Measurements from ENCODE around the gene LIME1. TPM values are rescaled to one million over a fixed set of nuclear protein-coding genes. Genes with fewer than 3 reads are reported as not detected.

LIME1 gene
- total RNA-seq, 6 experiments from 2014 or later: 37.0 to 118 (median 65.5) TPM

DNA sequence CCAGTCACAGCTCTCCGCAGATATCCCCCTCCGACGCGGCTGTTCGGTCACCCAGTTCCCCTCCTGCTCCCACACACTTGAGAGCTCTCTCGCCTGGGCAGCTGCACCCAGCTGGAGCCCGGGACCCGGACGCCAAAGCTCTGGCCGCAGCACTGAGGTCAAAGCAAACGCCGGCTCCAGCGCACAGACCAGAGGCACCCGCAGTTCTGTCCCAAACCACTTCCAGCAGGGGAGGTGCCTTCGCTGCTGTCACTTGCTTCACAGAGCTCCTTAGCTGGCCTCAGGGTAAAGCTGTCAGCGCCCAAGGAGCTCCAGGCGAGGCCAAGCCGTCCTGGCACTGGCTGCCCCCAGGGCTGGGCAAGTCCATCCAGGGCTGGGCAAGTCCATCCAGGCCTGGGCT, 31.0 kb downstream of the LIME1 start:
- WGBS (ENCODE audit: insufficient coverage, low coverage, low lambda C conversion rate, missing lambda C conversion rate): 0% methylated on average over 2 of the region's 18 CpGs
- ATAC-seq (no peak), DNase-seq (no peak)
- intact Hi-C loops (cut with DNase I): no loop called here
- Histone ChIP-seq H3K36me3 (no peaks in the 10 kb centered on the region), H3K27me3 (no peaks in the 10 kb centered on the region), H3K4me1 (no peaks in the 10 kb centered on the region), H3K27ac (no peak overlapping the region), H3K4me3 (no peak overlapping the region), H3K9me3 (no peaks in the 10 kb centered on the region)
- TF ChIP-seq CTCF (IDR thresholded peaks at IDR 0.05) (no peak), POLR2A (IDR thresholded peaks at IDR 0.05) (no peak)

DNA sequence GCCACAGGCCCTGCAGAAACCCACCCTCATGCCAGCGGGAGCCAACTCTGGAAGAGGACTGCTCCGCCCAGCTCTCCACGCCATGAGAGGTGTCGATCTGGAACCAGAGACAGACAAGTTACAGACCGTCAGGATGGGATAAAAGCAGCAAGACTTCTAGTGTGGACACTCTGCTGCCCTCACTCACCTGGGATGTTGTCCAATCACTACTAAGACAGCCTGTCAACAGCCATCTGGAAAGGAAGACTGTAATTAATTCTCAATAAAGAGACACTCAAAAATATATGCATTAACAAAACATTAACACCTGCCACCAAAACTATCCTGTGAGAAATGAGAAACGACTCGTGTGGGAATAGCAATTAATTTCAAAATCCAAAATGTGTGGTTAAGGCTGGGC, 31.4 kb downstream of the LIME1 start:
- ATAC-seq: no peak
- H3K9me3 ChIP-seq: no peaks in the 10 kb centered on the region
- WGBS (ENCODE audit: insufficient coverage, low coverage, low lambda C conversion rate, missing lambda C conversion rate): 75% methylated on average over 3 of the region's 7 CpGs
- no peaks in the 10 kb centered on the region for H3K27me3 ChIP-seq
- TF ChIP-seq POLR2A (IDR thresholded peaks at IDR 0.05): no peak
- no peaks in the 10 kb centered on the region for H3K4me1 ChIP-seq
- intact Hi-C loops (cut with DNase I): no loop called here
- no peak overlapping the region for H3K27ac ChIP-seq
- no peak for DNase-seq
- no peak overlapping the region for H3K4me3 ChIP-seq
- no peaks in the 10 kb centered on the region for H3K36me3 ChIP-seq

DNA sequence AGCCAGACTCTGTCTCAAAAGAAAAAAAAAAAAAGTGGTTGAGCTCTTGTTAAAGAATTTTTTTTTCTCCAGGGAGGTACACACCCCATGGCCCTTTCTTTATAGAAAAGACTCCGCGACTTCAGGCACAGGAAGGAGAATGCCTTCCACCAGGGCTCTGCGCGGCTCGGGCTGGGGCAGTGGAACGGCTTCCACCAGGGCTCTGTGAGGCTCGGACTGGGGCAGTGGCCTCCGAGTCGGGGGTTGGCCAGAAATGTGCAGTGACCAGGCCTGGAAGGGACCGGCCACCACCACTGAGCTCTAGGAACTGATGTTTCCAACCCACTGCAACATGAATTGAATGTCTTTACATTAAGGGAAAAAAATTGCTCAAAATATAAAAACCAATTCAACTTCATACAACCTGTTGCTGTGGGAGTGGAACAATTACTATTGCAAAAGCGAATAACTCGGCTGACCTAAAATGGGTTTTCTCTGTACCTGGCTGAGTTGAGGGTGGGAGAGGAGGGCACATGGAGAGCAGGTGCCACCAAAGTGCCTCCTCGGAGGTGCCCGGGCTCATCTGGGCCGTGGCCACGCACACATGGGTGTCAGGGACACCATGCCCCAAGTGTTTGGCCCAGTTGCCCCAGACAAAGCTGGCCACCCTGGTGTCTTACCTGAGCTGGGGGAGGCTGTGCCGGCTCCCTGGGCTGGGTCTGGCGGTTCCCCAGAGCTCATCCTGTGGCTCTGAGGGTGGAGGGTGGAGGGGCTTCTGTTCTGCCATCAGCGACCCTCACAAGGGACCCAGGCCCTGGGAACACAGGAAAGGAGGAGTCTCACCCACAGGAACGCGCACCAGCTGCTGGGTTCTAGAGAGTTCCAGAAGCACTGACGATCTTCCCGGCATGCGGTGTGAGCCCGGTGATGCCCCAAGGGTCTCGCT, 32.4 kb downstream of the LIME1 start:
- Histone ChIP-seq H3K4me1 (no peaks in the 10 kb centered on the region), H3K27me3 (no peaks in the 10 kb centered on the region), H3K4me3 (no peak overlapping the region), H3K27ac (no peak overlapping the region), H3K36me3 (no peaks in the 10 kb centered on the region), H3K9me3 (no peaks in the 10 kb centered on the region)
- no peak for ATAC-seq
- WGBS (ENCODE audit: insufficient coverage, low coverage, low lambda C conversion rate, missing lambda C conversion rate): 91% methylated on average over 6 of the region's 26 CpGs
- intact Hi-C loops (cut with DNase I): no loop called here
- TF ChIP-seq CTCF (IDR thresholded peaks at IDR 0.05) (no peak), POLR2A (IDR thresholded peaks at IDR 0.05) (no peak)
- DNase-seq: no peak

- H3K27me3 ChIP-seq: no peaks in the 10 kb centered on the region
- WGBS (ENCODE audit: insufficient coverage, low coverage, low lambda C conversion rate, missing lambda C conversion rate): 91% methylated on average over 19 of the region's 31 CpGs
- H3K36me3 ChIP-seq: no peaks in the 10 kb centered on the region
- intact Hi-C loops (cut with DNase I): no loop called here
- DNase-seq (no peak), ATAC-seq (no peak)
- TF ChIP-seq CTCF (IDR thresholded peaks at IDR 0.05): no peak
- no peak for TF ChIP-seq POLR2A (IDR thresholded peaks at IDR 0.05)
- no peak overlapping the region for H3K27ac ChIP-seq
- no peaks in the 10 kb centered on the region for H3K9me3 ChIP-seq
- H3K4me1 ChIP-seq: no peaks in the 10 kb centered on the region
- H3K4me3 ChIP-seq: no peak overlapping the region
These were observed 33.5 kb downstream of the LIME1 start for GRCh38 chr20:63769891-63770474.

GRCh38 chr20:63771046-63771707, 34.7 kb downstream of the LIME1 start:
- no peaks in the 10 kb centered on the region for H3K4me1 ChIP-seq
- intact Hi-C loops (cut with DNase I): no loop called here
- no peaks in the 10 kb centered on the region for H3K9me3 ChIP-seq
- H3K36me3 ChIP-seq: no peaks in the 10 kb centered on the region
- H3K4me3 ChIP-seq: no peak overlapping the region
- no peak overlapping the region for H3K27ac ChIP-seq
- no peak for ATAC-seq
- WGBS (ENCODE audit: insufficient coverage, low coverage, low lambda C conversion rate, missing lambda C conversion rate): 100% methylated on average over 5 of the region's 52 CpGs
- TF ChIP-seq POLR2A (IDR thresholded peaks at IDR 0.05): no peak
- no peak for TF ChIP-seq CTCF (IDR thresholded peaks at IDR 0.05)
- no peak for DNase-seq
- H3K27me3 ChIP-seq: no peaks in the 10 kb centered on the region
